A549 treated with GW870086 at 1 μM for 4 hours (cell line): Measurements from ENCODE around the gene CYTH3. TPM values are rescaled to one million over a fixed set of nuclear protein-coding genes. Genes with fewer than 3 reads are reported as not detected.

Source experiments
- total RNA-seq: library from RNA; stranded (reverse); fragments of 200-300 nt; extraction: Qiagen RNA extraction; gene quantifications from 5 replicates; pipeline ENCODE4 v1.2.3, GENCODE V29; 2022; ENCODE audit warnings: low read depth

CYTH3 gene, protein sequence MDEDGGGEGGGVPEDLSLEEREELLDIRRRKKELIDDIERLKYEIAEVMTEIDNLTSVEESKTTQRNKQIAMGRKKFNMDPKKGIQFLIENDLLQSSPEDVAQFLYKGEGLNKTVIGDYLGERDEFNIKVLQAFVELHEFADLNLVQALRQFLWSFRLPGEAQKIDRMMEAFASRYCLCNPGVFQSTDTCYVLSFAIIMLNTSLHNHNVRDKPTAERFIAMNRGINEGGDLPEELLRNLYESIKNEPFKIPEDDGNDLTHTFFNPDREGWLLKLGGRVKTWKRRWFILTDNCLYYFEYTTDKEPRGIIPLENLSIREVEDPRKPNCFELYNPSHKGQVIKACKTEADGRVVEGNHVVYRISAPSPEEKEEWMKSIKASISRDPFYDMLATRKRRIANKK
- total RNA-seq, result 27.0 to 30.1 TPM (median 29.2 TPM) in 5 replicates

GRCh38 chr7:6272481-6273323, at the start of gene CYTH3:
Gene CYTH3, minus strand, starts transcription at chr7:6272624. Its CDS starts 117 bp downstream, at chr7:6272507.

Other genes starting within 250 kb of the CYTH3 start
- 0.43 to 0.77 TPM (median 0.53 TPM) in 5 replicates for gene ANKRD61, start 241.2 kb downstream of the CYTH3 start, total RNA-seq
- gene EIF2AK1, start 213.4 kb downstream of the CYTH3 start, total RNA-seq, result 57.5 to 87.0 TPM (median 75.7 TPM) in 5 replicates
- 6.0 to 8.6 TPM (median 7.6 TPM) in 5 replicates for gene USP42, start 167.7 kb downstream of the CYTH3 start, total RNA-seq
- gene FAM220A, start 76.3 kb upstream of the CYTH3 start, total RNA-seq, result 11.8 to 18.6 TPM (median 15.2 TPM) in 5 replicates
- 287 to 394 TPM (median 384 TPM) in 5 replicates for gene RAC1, start 101.9 kb upstream of the CYTH3 start, total RNA-seq
- 20.2 to 26.8 TPM (median 24.8 TPM) in 5 replicates for gene DAGLB, start 175.3 kb upstream of the CYTH3 start, total RNA-seq
- 119 to 151 TPM (median 137 TPM) in 5 replicates for gene KDELR2, start 211.5 kb upstream of the CYTH3 start, total RNA-seq